Ureter (tissue), 1 donor: Measurements from ENCODE around the gene PRTN3. TPM values are rescaled to one million over a fixed set of nuclear protein-coding genes. Genes with fewer than 3 reads are reported as not detected.
A peak's percentile ranks its signal among the peaks of the same experiment; 100 is the strongest.
"Not testable (repeated sequence)": the region's sequence is repeated elsewhere in the genome, so short reads cannot be mapped to it uniquely, and the experiment has no call there.

Source experiments
- DNase-seq: peaks from one replicate; pipeline ENCODE4 v3.0.0-alpha.2; 2020; ENCODE audit warnings: low spot score
- total RNA-seq: library from RNA; stranded (reverse); gene quantifications from one replicate; pipeline ENCODE4 v1.2.4, GENCODE V29; 2023
- donor health status: DM: yes; HTN: yes; CAD: no.

Gene PRTN3
- total RNA-seq, 1 donor from 2014 or later = not detected

GRCh38 chr19:866769-867300, 26.0 kb downstream of the PRTN3 start:
- DNase-seq = no peak

GRCh38 chr19:867301-867793, 26.5 kb downstream of the PRTN3 start:
- no peak for DNase-seq

GRCh38 chr19:867855-868457, 27.2 kb downstream of the PRTN3 start:
- no peak for DNase-seq

- no peak for DNase-seq
Observed at GRCh38 chr19:868458-869244, 27.9 kb downstream of the PRTN3 start.

- DNase-seq = peak; percentile 82
Observed at GRCh38 chr19:869245-870177, 28.7 kb downstream of the PRTN3 start.

GRCh38 chr19:870314-870713, 29.5 kb downstream of the PRTN3 start:
- DNase-seq = no peak

- DNase-seq = no peak
Observed at GRCh38 chr19:870963-871401, 30.2 kb downstream of the PRTN3 start.

- DNase-seq = no peak
Observed at GRCh38 chr19:871446-872265, 30.9 kb downstream of the PRTN3 start.

- DNase-seq = peak; percentile 89
Observed at GRCh38 chr19:872266-872951, 31.6 kb downstream of the PRTN3 start.

GRCh38 chr19:873084-873483, 32.3 kb downstream of the PRTN3 start:
- no peak for DNase-seq

GRCh38 chr19:873561-874041, 32.8 kb downstream of the PRTN3 start:
- no peak for DNase-seq

- no peak for DNase-seq
Observed at GRCh38 chr19:875265-875879, 34.6 kb downstream of the PRTN3 start.

- no peak for DNase-seq
Observed at GRCh38 chr19:876089-876488, 35.3 kb downstream of the PRTN3 start.

- no peak for DNase-seq
Observed at GRCh38 chr19:876780-877314, 36.0 kb downstream of the PRTN3 start.

GRCh38 chr19:877992-878660, 37.3 kb downstream of the PRTN3 start:
- not testable (repeated sequence) for DNase-seq

GRCh38 chr19:878751-879561, 38.2 kb downstream of the PRTN3 start:
- not testable (repeated sequence) for DNase-seq

GRCh38 chr19:879711-880438, 39.1 kb downstream of the PRTN3 start:
- no peak for DNase-seq
